ENCODE measurements around the gene OR6B2. TPM values are rescaled to one million over a fixed set of nuclear protein-coding genes. Genes with fewer than 3 reads are reported as not detected.

Gene OR6B2
- total RNA-seq, 3 donors from 2014 or later (not counting 1 experiment from before 2014, with no cell fraction given): not detected

DNA sequence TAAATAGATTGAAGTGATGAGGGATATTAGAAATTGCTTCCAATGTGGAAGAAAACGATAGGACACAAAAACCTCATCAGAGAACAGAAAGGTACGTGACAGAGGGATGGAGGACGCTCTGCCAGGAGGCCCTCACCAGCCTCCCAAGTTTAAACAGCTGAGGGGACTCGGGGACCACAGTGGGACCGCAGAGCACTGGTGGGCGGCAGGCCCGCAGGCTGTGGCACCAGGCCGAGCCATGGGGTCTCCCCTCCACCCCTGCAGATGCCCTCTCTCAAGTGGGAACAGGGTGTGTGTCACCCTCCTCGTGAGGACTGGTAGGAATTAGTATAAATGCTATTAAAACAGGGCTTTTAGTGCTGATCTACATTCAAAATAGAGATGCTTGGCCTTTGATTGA is 15.9 kb downstream of the OR6B2 start:
- peaks cover 78% of the 10 kb centered on the region for H3K36me3 ChIP-seq (ENCODE audit: control insufficient read depth, insufficient read depth, low read length)
- 97% methylated on average over 9 of the region's 9 CpGs for WGBS (ENCODE audit: insufficient coverage)
- ATAC-seq (no peak), DNase-seq (no peak)
- H3K9me3 Mint-ChIP-seq: no peaks in the 10 kb centered on the region
- H3K27me3 ChIP-seq (ENCODE audit: control insufficient read depth, insufficient read depth, low read length): no peaks in the 10 kb centered on the region
- H3K4me1 Mint-ChIP-seq: peaks cover 0 to 13% of the 10 kb centered on the region in 2 donors
- H3K9me3 ChIP-seq (ENCODE audit: control insufficient read depth, insufficient read depth, low read length): no peaks in the 10 kb centered on the region
- H3K36me3 Mint-ChIP-seq: peaks cover 8% of the 10 kb centered on the region
- H3K4me3 Mint-ChIP-seq: no peak overlapping the region
- TF ChIP-seq, protein P1, sequence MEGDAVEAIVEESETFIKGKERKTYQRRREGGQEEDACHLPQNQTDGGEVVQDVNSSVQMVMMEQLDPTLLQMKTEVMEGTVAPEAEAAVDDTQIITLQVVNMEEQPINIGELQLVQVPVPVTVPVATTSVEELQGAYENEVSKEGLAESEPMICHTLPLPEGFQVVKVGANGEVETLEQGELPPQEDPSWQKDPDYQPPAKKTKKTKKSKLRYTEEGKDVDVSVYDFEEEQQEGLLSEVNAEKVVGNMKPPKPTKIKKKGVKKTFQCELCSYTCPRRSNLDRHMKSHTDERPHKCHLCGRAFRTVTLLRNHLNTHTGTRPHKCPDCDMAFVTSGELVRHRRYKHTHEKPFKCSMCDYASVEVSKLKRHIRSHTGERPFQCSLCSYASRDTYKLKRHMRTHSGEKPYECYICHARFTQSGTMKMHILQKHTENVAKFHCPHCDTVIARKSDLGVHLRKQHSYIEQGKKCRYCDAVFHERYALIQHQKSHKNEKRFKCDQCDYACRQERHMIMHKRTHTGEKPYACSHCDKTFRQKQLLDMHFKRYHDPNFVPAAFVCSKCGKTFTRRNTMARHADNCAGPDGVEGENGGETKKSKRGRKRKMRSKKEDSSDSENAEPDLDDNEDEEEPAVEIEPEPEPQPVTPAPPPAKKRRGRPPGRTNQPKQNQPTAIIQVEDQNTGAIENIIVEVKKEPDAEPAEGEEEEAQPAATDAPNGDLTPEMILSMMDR (IDR thresholded peaks at IDR 0.05): no peak
- H3K4me1 ChIP-seq (ENCODE audit: control insufficient read depth, insufficient read depth, low read length): no peaks in the 10 kb centered on the region
- H3K27ac Mint-ChIP-seq: no peak overlapping the region
- H3K27ac ChIP-seq (ENCODE audit: low read length): no peak overlapping the region
- no peak overlapping the region for H3K4me3 ChIP-seq (ENCODE audit: low read length)
- no peaks in the 10 kb centered on the region for H3K27me3 Mint-ChIP-seq (ENCODE audit: low read depth in 2 of 2)
- intact Hi-C loops (cut with micrococcal nuclease): no loop called here

DNA sequence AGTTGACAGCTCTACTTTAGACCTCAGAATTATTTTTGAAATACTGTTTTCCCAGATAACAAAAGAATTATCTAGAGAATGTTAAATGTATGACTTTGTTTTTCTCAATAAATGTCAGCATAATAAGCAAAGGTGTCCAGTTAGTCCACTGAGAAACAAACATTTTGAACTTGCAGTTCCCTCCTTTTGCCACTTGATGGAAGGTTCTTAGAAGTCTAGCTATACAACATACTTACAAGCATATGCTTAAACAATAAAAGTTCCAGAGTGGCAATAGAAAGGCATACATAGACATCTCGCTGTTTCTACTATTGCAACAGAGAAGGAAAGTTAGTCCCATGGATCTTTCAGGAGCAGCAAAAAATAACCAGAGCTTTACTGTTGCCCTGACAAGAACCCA is 16.9 kb downstream of the OR6B2 start:
- H3K27me3 Mint-ChIP-seq (ENCODE audit: low read depth in 2 of 2): no peaks in the 10 kb centered on the region
- no peak for ATAC-seq
- no peak overlapping the region for H3K4me3 Mint-ChIP-seq
- Histone ChIP-seq H3K27ac (ENCODE audit: low read length) (no peak overlapping the region), H3K27me3 (ENCODE audit: control insufficient read depth, insufficient read depth, low read length) (no peaks in the 10 kb centered on the region), H3K9me3 (ENCODE audit: control insufficient read depth, insufficient read depth, low read length) (no peaks in the 10 kb centered on the region), H3K4me1 (ENCODE audit: control insufficient read depth, insufficient read depth, low read length) (no peaks in the 10 kb centered on the region), H3K4me3 (ENCODE audit: low read length) (no peak overlapping the region), H3K36me3 (ENCODE audit: control insufficient read depth, insufficient read depth, low read length) (peaks cover 82% of the 10 kb centered on the region)
- no peak for DNase-seq
- H3K36me3 Mint-ChIP-seq: peaks cover 13% of the 10 kb centered on the region
- intact Hi-C loops (cut with micrococcal nuclease): no loop called here
- H3K9me3 Mint-ChIP-seq: no peaks in the 10 kb centered on the region
- TF ChIP-seq, protein P1 (IDR thresholded peaks at IDR 0.05): no peak
- H3K27ac Mint-ChIP-seq: no peak overlapping the region
- H3K4me1 Mint-ChIP-seq: peaks cover 5 to 8% of the 10 kb centered on the region in 2 donors
- 100% methylated on average over 1 of the region's 1 CpG for WGBS (ENCODE audit: insufficient coverage)

DNA sequence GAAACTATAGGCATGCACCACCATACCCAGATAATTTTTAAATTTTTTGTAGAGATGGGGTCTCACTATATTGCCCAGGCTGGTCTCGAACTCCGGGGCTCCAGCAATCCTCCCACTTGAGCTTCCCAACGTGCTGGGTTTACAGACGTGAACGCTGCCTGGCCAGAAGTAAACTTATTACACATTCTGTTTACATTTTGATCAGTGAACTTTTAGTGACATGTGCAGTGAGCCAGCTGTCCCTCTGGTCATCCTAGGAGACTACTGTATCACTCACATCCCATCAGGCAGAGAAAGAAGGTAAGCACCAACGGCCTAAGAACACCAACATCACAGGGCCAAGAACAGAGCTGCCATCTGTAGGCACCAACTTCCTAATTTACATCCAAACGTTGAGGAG is 27.2 kb downstream of the OR6B2 start:
- no peaks in the 10 kb centered on the region for H3K27me3 Mint-ChIP-seq (ENCODE audit: low read depth in 2 of 2)
- no peaks in the 10 kb centered on the region for H3K27me3 ChIP-seq (ENCODE audit: control insufficient read depth, insufficient read depth, low read length)
- H3K27ac Mint-ChIP-seq: no peak overlapping the region
- H3K4me1 ChIP-seq (ENCODE audit: control insufficient read depth, insufficient read depth, low read length): no peaks in the 10 kb centered on the region
- H3K9me3 ChIP-seq (ENCODE audit: control insufficient read depth, insufficient read depth, low read length): no peaks in the 10 kb centered on the region
- no peaks in the 10 kb centered on the region for H3K4me1 Mint-ChIP-seq
- peaks cover 17% of the 10 kb centered on the region for H3K36me3 Mint-ChIP-seq
- no peak overlapping the region for H3K4me3 ChIP-seq (ENCODE audit: low read length)
- ATAC-seq (no peak), DNase-seq (no peak)
- H3K4me3 Mint-ChIP-seq: no peak overlapping the region
- WGBS (ENCODE audit: insufficient coverage): 92% methylated on average over 7 of the region's 7 CpGs
- TF ChIP-seq, protein P1 (IDR thresholded peaks at IDR 0.05): no peak
- no peaks in the 10 kb centered on the region for H3K9me3 Mint-ChIP-seq
- intact Hi-C loops (cut with micrococcal nuclease): no loop called here
- no peak overlapping the region for H3K27ac ChIP-seq (ENCODE audit: low read length)
- H3K36me3 ChIP-seq (ENCODE audit: control insufficient read depth, insufficient read depth, low read length): peaks cover 68% of the 10 kb centered on the region

DNA sequence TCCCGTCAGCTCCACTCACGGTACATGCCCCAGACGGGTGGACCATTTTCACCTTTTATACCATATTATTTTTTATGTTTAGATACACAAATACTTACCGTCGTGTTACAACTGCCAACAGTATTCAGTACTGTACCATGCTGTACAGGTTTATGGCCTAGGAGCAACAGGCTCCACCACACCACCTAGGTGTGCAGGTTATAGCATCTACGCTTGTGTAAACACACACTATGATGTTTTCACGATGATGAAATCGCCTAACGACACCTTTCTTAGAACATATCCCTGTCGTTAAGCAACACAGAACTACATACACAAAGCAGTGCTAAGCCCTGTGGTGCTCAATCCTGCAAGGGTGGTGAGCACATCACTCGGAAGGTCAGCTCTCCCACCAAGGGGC is 29.6 kb downstream of the OR6B2 start:
- H3K27me3 Mint-ChIP-seq (ENCODE audit: low read depth in 2 of 2): no peaks in the 10 kb centered on the region
- peaks cover 11% of the 10 kb centered on the region for H3K36me3 Mint-ChIP-seq
- H3K4me3 Mint-ChIP-seq: no peak overlapping the region
- no peak overlapping the region for H3K27ac Mint-ChIP-seq
- peaks cover 47% of the 10 kb centered on the region for H3K36me3 ChIP-seq (ENCODE audit: control insufficient read depth, insufficient read depth, low read length)
- H3K9me3 ChIP-seq (ENCODE audit: control insufficient read depth, insufficient read depth, low read length): no peaks in the 10 kb centered on the region
- no peaks in the 10 kb centered on the region for H3K4me1 Mint-ChIP-seq
- TF ChIP-seq, protein P1 (IDR thresholded peaks at IDR 0.05): no peak
- H3K9me3 Mint-ChIP-seq: no peaks in the 10 kb centered on the region
- no peak overlapping the region for H3K27ac ChIP-seq (ENCODE audit: low read length)
- H3K4me3 ChIP-seq (ENCODE audit: low read length): no peak overlapping the region
- DNase-seq (no peak), ATAC-seq (no peak)
- H3K27me3 ChIP-seq (ENCODE audit: control insufficient read depth, insufficient read depth, low read length): no peaks in the 10 kb centered on the region
- intact Hi-C loops (cut with micrococcal nuclease): no loop called here
- 97% methylated on average over 11 of the region's 11 CpGs for WGBS (ENCODE audit: insufficient coverage)
- no peaks in the 10 kb centered on the region for H3K4me1 ChIP-seq (ENCODE audit: control insufficient read depth, insufficient read depth, low read length)

Data from natural killer cell (primary cell).